ENCODE measurements around the gene LTBP2. TPM values are rescaled to one million over a fixed set of nuclear protein-coding genes. Genes with fewer than 3 reads are reported as not detected.

The LTBP2 gene
- total RNA-seq, 1 donor: 157 TPM

DNA sequence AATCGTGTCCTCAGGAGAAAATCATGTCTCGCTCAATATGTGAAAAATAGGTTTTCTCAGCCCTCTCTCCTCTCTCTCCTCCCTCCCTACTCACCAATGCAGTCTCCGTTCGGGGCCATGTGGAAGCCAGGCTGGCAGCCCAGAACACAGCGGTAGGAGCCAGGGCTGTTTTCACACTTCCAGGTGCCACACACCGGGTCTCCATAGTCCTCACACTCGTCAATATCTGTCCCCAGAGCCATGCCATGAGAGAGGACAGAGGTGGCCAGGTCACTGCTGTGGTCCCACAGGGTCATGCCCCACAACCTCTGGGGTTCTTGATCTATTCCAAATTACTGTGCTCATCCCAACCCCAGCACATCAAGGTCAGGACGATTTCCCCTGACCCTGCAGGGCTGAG, 105.0 kb downstream of the LTBP2 start:
- TF ChIP-seq CTCF (IDR thresholded peaks at IDR 0.05; ENCODE audit: insufficient read depth, low read length): no peak
- DNase-seq (ENCODE audit: low read depth): no peak
- H3K4me3 ChIP-seq (ENCODE audit: low read depth, low read length): no peak overlapping the region

- H3K4me3 ChIP-seq (ENCODE audit: low read depth, low read length): no peak overlapping the region
- TF ChIP-seq CTCF (IDR thresholded peaks at IDR 0.05; ENCODE audit: insufficient read depth, low read length): no peak
- DNase-seq (ENCODE audit: low read depth): no peak
These were observed 105.6 kb downstream of the LTBP2 start for GRCh38 chr14:74506411-74506851.

- no peak overlapping the region for H3K4me3 ChIP-seq (ENCODE audit: low read depth, low read length)
- no peak for DNase-seq (ENCODE audit: low read depth)
- TF ChIP-seq CTCF (IDR thresholded peaks at IDR 0.05; ENCODE audit: insufficient read depth, low read length): no peak
These were observed 106.2 kb downstream of the LTBP2 start for GRCh38 chr14:74505831-74506230.

DNA sequence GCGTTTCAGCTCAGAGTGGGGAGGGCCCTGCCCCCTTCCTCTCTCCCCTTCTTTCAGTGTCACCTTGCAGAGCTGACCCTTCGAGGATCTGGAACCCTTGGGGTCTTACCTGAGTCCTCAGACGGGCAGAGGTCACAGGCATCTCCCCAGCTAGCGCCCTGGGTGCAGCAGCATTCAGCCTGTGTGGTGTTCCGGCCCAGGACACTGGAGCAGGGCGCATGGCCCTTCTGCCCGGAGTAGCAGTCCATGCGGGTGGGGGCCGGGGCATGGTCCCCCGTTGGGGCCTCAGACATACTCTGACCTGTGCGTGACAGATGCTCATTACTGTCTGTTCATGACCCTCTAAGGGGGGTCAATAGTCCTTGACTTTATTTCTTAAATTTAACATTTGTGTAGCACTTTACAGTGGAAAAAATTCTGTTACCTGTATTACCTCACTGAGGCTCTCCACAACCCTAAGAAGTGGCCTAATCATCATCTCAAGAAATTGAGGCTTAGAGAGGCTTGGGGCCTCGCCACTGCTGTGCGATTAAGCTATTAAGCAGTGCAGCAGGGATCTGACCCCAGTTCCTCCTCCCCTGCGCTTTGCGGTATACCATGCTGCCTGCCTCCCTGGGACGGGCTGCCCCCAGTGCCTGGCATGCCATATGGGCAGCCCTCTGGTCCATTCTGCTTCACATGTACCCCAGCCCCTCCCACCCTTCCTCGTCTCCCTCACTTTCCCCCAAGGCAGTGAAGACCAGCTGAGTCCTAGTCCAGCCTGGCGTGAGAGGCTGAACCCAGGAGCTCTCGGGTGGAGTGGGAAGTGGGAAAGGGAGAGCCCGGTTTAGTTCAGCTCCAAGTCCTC, 106.9 kb downstream of the LTBP2 start:
- H3K4me3 ChIP-seq (ENCODE audit: low read depth, low read length): no peak overlapping the region
- no peak for TF ChIP-seq CTCF (IDR thresholded peaks at IDR 0.05; ENCODE audit: insufficient read depth, low read length)
- DNase-seq (ENCODE audit: low read depth): no peak

GRCh38 chr14:74504412-74504811, 107.6 kb downstream of the LTBP2 start:
- no peak for TF ChIP-seq CTCF (IDR thresholded peaks at IDR 0.05; ENCODE audit: insufficient read depth, low read length)
- H3K4me3 ChIP-seq (ENCODE audit: low read depth, low read length): no peak overlapping the region
- DNase-seq (ENCODE audit: low read depth): no peak

GRCh38 chr14:74503938-74504335, 108.1 kb downstream of the LTBP2 start:
- TF ChIP-seq CTCF (IDR thresholded peaks at IDR 0.05; ENCODE audit: insufficient read depth, low read length): no peak
- no peak overlapping the region for H3K4me3 ChIP-seq (ENCODE audit: low read depth, low read length)
- DNase-seq (ENCODE audit: low read depth): no peak

Data from fibroblast of the aortic adventitia (primary cell).